KG1 (cell line): Measurements from ENCODE around the gene DEGS2.

ENCODE experiments used
- DNase-seq: peaks from one replicate; lab custom pipeline; 2025; lab: John Stamatoyannopoulos, UW

Gene DEGS2

DNA sequence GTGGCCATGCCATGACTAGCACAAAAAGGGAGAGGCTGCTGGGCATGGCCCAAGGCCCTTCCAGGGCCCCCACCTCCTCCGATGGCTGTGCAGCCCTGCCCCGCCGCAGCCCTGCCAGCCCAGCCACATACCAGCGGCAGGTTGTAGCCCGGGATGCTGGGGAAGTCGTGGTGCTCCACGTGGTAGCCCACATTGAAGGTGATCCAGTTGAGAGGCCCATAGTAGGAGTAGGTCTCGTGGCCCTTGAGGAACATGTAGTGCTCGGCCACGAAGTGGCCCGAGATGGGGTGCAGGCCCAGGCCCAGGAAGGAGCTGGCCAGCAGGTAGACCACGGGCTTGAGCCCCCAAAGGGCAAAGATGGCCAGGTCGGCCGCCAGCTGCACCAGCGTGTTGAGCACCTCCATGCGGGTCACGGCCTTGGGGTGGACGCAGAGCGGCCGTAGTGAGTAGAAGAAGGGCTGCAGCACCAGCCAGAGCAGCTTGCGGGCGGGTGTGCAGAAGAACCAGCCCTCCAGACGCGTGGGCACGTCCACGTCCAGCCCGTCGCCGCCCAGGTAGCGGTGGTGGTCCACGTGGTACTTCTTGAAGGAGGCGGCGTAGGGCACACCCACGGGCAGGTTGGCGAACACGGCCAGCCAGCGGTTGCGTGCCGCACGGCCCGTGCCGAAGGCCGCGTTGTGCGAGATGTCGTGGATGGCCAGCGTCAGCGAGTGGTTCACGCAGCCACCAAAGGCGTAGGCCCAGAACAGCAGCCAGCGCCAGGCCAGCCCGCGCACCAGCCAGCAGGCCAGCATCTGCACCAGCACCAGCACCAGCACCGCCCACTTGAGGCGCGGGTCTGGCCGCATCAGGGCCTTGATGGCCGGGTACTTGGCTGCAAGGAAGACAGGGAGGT lies 10.4 kb downstream of the DEGS2 start:
- DNase-seq = no peak

DNA sequence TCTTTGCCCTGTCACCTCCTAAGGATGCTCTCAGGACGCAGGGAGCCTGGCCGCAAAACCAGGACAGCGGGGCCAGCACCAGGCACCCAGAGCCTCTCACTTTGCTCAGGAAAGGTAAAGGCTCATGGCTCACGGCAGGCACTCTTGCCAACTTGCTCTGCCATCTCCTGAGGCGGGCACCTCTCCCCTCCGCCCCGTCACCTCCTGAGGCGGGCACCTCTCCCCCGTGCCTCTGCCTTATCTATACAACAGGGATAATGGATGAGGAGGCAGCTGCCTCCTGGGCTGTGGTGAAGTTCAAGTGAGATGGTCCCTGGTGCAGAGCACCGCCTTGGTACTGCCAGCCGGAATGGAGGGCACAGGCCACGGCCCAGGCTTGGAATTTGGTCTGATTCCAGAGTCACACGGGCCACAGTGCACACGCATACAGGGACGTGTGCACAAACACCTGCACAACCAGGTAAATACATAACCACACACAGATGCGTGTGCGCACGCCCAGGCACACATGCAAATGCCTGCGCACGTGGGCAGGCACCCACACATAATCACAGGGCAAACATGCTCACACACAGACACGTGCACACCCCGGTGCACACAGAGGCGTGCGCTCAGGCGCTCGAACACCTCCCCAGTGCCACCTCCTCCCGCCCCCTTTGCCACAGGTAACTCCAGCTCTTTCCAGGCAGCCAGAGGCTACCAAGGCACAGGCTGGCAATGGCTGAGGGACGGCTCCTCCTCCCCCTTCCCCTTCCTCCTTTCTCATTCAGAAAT lies 11.6 kb downstream of the DEGS2 start:
- no peak for DNase-seq

DNA sequence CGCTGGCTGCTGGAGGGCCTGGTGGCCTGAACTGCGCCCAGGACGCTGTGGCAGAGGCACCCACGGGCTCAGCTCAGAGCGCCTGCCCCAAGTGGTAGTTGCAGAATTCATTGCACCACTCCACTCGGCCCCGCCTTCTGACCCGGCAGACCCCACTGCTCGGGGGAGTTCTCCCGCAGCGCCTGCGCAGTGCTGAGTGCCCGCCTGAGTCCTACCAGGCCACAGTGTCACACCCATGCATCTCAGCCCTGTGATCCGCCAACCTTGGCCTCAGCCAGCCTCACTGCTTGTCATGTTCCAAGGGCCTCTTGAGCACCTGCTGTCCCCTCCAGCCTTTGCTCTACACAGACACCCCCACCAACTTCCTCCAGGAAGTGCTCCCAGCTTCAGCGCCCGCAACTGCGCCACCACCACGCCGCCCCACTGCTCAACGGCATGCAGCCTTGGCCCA lies 12.2 kb downstream of the DEGS2 start:
- no peak for DNase-seq

DNA sequence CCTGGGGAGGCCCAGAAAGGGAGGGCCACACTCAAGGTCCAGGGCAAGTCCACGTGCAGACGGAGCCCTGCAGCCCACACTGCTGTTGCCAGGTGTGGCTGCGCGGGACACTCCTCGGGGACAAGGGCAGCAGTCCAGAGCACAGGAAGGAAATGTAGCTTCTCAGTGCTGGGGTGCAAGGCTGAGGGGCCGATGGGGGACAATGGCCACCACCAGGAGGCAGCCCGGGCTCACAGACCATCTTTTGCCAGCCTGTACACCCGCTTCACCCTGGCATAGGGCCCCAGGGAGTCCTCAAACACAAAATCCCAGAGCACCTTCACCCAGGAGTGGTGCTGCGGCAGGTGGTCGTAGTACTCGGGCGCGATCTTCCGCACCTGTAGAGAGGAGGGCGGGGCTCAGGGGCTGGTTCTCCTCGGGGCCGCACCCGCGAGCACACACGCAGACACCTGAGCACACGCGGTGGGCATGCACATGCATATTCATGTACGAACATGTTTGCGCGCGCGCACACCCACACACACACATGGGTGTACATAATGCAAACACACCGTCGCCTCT lies 12.8 kb downstream of the DEGS2 start:
- no peak for DNase-seq

DNA sequence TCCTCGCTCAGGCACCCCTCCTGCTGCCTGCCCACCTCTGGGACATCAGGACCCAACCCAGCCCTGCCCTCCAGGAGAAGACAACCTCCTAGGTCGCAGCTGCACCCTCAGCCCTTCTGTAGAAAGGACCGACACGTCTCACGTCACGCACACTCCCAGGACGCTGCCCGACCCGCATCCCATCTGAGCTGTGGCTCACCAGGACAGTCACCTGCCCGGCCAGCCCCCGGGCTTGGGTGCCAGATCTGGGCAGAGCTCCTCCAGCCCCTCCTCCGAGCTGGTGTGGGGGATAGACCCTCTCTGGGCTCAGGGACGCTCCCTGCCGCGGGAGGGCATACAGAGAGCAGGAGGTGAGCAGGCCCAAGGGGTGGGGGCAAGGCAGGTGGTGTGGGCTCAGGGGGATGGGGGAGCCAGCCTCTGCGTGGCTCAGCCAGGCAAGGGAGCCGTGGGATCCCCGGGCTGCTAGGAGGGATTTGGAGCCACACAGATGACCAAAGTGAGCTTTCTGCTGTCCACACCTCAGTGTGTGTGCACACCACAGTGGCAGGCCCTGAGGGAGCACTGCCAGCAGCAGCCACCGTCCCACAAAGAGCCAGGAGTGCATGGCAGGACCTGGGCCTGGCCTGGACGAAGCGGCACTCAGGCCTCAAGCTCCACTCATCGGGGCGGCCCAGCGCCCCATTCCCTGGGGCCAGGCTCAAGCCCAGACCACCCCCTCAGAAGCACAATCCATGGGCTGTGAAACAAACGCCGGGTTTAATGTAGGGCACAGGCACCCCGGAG lies 13.6 kb downstream of the DEGS2 start:
- DNase-seq = no peak

DNA sequence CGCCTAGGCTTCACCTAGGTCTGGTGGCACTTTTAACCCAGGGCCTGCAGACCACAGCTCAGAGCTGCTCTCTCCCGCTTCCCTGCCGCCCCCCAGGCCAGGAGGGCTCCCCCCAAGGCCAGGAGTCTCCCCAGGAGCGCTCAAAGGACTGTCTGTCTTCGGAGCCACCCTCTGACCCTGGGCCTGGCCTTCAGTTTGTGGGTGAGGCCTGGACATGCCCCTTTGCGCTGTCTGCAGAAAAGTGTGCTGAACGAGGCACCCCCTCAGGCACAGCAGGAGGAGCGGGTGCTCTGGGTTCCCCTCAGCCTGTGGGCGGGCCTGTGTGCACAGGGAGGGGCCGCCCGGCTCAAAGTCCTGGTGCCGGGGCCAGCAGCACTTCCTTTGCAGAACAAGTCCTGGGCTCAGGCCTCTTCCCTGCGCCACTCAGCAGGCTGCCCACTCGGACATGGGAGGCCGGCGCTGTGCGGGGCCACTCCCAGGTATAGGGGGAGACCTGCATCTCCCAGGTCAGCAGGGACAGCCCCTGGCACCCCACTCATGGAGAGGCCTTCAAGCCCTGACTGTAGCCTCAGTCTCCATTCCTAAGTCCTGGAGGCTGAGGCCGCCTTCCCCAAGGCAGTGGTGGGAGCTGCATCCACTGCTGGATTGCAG lies 14.3 kb downstream of the DEGS2 start:
- no peak for DNase-seq

DNA sequence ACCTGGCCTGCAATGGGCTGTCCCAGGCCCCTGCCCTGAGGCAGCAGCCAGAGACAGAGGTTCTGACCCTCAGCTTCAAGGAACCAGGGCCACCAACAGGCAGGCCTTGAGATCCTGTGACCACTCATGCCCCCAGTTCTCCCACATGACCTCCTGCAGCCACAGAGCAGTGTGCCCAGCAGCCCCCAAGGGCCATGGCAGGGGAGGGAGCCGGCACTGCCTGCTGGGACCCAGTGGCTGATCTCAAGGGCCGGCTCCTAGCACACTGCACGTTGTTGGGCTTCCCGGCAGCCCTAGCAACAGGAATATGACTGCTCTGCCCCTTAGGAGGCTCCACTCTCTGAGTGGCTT lies 14.8 kb downstream of the DEGS2 start:
- no peak for DNase-seq

DNA sequence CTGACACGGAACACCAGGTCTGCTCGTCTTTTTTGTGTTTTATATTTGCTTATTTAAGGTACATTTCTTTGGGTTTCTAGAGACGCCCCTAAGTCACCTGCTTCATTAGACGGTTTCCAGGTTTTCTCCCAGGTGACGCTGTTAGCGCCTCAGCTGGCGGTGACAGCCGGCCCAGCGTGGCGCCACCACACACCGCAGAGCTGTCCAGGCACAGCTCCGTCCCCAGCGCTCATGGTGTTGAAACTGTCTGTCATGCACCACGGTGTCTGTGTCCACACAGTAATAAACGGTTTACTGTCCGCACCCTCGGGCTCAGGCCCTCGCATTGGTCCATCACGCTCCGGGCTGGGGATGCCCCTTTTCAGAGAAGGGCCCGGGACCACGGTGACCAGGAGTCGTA lies 15.5 kb downstream of the DEGS2 start:
- DNase-seq = no peak

DNA sequence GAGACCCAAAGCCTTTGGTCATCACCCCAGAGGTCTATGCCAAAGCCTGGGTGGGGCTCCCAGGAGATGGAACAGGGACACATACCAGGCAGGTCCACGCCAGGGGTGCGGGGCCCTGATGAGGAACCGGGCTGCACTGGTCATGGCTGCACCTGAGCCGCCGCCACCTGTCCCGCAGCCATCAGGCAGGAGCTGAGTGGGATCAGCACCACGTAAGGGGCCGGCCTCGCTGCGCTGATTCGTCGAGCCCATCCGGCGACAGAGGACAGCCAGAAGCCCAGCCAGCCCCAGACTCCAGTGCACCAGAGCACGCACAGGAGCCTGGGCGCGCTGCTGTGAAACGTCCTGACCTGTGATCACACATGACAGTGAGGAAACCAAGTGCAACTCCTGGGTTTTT lies 15.9 kb downstream of the DEGS2 start:
- no peak for DNase-seq

DNA sequence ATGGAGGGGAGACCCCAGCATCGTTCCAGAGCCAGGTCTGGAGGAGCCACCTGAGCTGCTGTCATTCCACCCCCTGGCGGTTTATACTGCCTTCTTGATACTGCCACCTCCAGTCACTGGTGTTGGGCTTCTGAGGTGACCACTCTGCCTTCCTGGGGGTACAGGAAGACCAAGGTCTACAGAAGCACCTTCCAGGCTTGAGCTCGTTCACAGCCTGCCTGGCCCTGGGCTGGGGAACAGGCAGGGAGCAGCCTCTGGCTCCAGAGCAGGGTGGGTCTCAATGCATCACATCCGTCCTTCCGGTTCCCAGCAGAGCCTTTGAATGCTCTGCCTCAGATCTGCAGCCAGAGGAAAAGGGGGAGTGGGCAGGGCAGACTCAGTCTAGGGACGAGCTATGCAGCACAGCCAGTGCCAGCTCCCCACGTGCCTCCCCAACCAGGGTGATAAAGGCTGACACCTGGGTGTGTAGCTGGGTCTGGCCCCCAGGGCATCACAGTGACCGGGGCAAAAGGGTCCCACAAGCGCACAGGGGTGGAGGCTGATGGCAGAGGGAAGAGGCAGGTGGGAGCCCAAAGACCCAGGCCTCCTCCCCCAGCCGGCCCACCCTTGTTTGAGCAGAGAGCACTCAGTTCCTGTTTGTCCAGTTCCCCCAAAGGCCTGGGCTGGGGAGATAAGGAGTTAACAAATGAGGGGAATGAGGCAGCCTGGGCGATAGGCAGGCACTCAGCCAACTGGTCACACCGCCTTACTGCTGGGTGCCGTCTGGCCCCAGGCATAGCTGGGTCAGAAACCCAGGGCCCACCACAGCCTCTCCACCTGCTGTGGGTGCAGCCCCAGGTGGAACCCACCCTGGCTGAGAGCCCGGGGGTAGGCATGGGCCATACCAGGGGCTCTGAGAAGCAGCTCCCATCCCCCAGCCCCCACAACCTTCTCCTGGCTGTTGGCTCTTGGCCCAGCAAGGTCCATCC lies 17.1 kb downstream of the DEGS2 start:
- DNase-seq = no peak

DNA sequence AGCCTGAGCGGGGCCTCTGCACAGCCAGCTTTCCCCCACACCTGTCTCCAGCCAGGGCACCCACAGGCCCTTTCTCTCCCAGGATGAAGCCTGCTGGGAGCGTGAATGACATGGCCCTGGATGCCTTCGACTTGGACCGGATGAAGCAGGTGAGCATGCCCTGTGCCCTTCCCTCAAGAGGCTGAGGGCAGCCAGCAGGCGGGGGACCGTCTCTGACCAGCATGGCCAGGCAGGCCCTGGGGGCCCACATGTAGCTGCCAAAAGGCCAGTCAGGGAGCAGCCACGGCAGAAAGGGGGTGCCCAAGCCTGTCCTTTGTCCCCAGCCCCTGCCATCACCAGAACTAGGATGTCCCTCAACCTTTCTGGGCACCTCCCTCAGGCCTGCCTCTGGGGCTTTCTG lies 18.3 kb downstream of the DEGS2 start:
- DNase-seq = no peak

DNA sequence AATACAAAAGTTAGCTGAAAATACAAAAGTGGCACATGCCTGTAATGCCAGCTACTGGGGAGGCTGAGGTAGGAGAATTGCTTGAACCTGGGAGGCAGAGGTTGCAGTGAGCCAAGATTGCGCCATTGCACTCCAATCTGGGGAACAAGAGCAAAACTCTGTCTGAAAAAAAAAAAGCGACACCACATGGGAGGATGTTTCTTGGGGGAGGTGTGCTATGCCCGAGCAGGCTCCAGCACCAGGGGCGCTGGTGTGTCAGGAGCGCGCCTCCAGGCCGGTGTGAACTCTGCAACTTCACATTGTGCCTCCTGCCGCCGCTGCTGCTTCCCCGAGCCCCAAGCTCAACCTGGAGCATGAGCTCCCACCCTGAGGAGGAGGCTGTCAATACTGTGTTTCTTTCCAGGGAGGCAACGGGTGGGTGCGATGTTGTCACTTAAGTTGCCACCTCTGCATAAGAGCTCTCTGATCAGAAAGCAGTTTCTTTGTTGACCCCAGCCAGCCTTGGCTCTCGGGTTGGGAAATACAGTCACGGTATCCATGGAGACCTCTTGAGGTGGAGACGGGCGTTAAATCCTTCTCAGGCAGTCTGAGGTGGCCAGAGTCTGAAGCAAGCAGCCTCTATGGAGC lies 18.9 kb downstream of the DEGS2 start:
- no peak for DNase-seq

DNA sequence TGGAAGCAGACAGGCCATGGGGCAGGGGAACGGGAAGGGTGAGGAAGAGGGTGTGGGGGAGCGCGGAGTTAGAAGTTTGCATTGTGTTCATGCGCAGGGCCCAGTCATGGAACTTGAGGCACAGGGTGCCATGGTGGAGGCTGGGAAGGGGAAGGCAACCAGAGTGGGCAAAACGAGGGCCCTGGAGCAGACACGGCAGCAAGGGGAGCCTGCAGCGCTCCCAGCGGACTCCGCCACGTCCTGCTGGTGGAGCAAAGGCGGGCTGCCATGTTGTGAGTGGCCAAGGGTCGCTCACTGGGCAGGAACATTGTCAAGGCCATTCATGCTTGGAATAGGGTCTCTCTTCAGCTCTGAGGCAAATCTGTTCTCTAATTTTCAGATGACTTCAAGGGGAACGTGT lies 20.5 kb downstream of the DEGS2 start:
- no peak for DNase-seq

DNA sequence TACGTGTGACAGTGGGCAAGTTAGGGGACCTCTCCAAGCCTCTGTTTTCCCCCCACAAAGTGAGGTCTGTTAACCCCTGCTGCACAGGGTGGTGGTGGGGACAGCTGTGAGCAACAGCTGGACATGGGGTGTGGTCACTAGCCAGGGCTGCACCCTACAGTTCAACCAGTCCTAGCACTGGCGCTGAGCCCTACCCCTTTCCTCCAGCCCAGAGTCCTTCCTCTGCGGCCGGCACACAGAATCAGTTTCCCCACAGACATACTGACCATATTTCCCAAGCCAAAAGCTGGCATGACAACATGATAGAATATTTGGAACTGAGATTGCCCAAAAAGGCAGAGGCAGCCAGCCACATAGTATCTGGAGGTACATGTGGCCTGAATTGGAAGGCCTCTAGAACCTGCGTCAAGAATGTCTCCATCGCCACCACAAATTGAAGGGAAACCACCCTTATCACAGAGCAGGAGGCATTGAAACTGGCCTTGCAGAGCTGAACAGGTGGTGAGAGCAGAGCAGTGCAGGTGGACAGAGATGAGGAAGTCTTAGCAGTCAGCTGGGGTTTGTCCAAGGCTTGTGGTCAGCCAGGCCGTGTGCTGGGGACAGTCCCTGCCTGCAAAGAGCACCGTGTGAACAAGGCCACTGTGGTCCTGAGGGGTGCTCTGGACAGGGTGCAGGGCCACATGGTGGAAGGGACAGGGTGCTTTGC lies 21.2 kb downstream of the DEGS2 start:
- DNase-seq = no peak

DNA sequence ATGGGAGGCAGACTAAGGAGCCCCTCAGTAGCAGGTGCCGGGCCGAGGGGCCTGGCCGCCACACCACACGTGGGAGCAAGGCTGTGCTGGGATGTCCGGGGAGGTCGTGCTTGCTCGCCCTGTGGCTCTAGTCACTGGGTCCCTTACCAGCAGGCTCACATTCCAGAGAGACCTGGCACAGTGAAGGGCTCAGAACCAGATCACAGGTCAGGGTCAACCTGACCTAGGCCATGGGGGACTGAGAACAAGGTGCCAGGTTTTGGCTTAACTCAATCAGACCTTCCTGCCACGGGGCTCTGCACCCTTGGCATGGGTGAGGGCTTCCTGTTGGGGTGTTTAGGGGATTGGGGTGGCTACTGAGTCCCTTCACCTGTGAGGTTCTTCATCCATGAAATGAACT lies 22.3 kb downstream of the DEGS2 start:
- DNase-seq = no peak

DNA sequence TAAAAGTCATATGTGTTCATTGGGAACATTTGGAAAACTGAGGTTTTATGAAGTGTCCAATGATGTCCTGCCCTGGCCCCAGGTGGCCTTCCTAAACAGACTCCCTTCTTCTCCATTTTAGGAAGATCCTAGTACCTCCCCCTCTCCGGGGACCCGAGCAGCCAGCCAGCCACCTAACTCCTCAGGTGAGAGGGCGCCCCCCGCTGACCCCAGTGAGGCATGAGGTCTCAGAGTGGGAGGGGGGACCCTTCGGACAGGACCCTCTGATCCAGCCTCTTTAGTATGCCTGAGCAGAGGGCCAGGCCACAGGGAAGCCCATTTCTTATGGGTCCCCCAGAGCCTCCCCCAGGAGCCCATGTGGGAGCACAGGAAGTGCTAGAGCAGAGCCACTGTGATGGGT lies 23.7 kb downstream of the DEGS2 start:
- DNase-seq = no peak

DNA sequence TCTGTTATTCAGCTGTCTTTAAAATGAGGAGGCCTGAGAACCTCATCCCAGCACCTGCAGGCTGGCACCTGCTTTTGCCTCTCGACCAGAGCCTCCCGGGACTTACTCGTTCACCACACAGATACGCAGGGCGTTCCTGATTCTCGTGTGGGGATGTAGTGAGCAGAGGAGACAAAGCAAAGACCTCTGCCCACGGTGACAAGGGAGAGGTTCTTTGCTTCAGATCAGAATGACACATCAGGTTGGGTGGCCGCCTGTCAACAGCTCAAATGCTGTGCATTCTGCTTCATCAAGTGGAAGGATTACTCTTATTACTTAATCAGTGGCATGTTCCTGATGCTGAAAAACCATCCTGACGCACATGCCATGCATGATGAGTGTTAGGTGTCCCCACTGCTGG lies 24.4 kb downstream of the DEGS2 start:
- no peak for DNase-seq

DNA sequence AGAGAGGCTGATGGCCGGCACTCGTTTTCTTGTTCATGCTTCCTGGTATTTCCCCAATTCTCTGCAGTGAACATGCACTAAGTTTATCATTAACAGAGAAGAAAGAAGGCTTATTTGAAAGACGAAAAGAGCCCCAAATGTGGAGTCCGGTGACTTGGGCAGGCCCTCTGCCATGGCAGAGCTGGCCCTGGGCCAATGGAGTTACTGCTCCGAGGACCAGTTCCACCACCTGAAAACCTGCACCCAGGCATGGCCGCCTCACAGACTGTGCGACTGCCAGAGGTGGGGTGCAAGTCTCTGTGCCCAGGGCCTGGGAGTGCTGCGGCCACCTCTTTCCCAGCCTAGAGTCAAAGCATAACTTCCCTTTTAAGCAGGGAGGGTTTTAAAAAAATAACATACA lies 24.9 kb downstream of the DEGS2 start:
- DNase-seq = no peak

DNA sequence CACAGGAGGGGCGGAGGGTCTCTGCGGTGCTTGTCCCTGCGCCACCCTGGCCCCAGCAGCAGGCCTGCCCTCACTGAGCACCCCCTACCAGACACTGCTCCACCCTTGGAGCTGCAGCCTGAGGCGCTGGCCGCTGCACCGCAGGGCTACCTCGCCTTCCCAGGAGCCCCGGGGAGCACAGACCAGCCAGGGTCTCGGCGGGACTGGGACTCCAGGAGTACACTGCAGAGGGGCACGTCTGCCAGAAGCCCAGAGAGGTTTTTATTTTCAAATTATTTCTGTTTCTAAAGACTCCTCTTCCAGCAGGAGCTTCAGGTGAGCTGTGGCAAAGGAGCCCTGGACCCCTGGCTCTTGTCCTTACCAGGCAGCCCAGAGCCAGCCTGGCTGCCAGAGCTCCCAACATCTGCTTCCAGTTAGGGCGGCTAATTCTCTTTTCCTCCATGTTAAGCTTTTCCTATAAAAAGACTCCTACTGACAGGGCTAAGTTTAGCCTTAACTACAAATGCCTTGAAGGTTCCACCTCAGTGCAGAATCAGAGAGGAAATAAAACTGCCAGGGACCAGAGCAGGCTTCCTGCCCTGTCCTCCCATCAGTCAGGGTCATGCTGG lies 26.4 kb downstream of the DEGS2 start:
- no peak for DNase-seq
